WTC11 (cell line): ENCODE measurements around the gene RIN1. TPM values are rescaled to one million over a fixed set of nuclear protein-coding genes. Genes with fewer than 3 reads are reported as not detected.

Experiments
- total RNA-seq: library from RNA; stranded (reverse); gene quantifications from 3 replicates; pipeline ENCODE4 v1.2.3, GENCODE V29; 2021
- TF ChIP-seq, protein P1 (sequence below): sonication (generic); formaldehyde crosslinking; IDR thresholded peaks from 2 replicates; pipeline ENCODE4 v1.8.0; 2023; ENCODE audit warnings: missing genetic modification reagents

Gene RIN1
- total RNA-seq, 1 experiment from 2014 or later, result 5.0 TPM

DNA sequence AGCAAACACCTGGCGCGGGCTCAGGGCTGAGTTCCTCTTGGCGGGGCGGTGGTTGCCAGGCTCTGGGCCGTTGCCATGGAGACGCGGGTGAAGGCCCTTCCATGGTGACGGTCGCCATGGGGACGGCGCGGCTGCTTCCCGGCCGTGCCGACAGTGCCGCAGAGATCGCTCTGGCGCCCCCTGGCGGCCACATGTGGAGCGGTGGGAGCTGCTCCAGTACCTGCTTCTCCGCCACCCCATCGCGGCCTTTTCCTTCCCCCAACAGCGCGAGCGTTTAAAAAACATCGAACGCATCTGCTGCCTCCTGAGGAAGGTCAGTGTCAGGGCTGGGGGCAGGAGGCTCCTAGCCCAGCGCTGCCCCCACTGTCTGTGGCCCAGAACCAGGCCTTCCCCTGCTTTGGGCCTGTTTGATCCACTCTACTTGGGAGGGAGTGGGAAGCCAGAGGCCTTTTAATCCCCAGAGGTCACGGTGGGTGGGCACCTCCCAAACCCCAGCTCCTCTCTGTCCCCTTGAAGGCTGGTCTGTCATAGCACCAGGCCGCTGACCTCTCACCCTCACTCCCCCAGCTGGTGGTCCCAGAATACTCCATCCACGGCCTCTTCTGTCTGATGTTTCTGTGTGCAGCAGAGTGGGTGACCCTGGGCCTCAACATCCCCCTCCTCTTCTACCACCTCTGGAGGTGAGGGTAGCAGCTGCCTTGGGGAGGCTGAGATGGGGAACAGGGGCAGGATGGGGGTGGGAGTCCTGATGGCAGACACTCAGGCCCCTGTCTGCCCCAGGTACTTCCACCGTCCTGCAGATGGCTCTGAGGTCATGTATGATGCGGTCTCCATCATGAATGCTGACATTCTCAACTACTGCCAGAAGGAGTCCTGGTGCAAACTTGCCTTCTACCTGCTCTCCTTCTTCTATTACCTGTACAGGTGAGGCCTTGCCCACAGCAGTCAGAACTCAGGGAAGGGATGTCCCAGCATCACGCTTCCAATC lies 53.5 kb downstream of the RIN1 start (continued):
- TF ChIP-seq, protein P1, sequence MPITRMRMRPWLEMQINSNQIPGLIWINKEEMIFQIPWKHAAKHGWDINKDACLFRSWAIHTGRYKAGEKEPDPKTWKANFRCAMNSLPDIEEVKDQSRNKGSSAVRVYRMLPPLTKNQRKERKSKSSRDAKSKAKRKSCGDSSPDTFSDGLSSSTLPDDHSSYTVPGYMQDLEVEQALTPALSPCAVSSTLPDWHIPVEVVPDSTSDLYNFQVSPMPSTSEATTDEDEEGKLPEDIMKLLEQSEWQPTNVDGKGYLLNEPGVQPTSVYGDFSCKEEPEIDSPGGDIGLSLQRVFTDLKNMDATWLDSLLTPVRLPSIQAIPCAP (CRISPR knock-in tag), result no peak

Other genes with a start within 250 kb of the RIN1 start
- 52.3 to 54.9 TPM (median 54.1 TPM) in 3 replicates for gene KLC2, start 78.7 kb downstream of the RIN1 start, total RNA-seq
- 125 to 134 TPM (median 130 TPM) in 3 replicates for gene RAB1B, start 67.8 kb downstream of the RIN1 start, total RNA-seq
- gene CNIH2, start 58.3 kb downstream of the RIN1 start, total RNA-seq, result 12.2 to 12.9 TPM (median 12.2 TPM) in 3 replicates
- gene YIF1A, start 47.3 kb downstream of the RIN1 start, total RNA-seq, result 86.0 to 86.9 TPM (median 86.4 TPM) in 3 replicates
- gene TMEM151A, start 44.5 kb downstream of the RIN1 start, total RNA-seq, result 2.2 to 2.3 TPM (median 2.3 TPM) in 3 replicates
- 2.6 to 2.8 TPM (median 2.7 TPM) in 3 replicates for gene CD248, start 19.4 kb downstream of the RIN1 start, total RNA-seq
- 37.0 to 44.5 TPM (median 40.8 TPM) in 3 replicates for gene BRMS1, start 8.7 kb upstream of the RIN1 start, total RNA-seq
- 34.1 to 37.0 TPM (median 36.3 TPM) in 3 replicates for gene B4GAT1, start 11.2 kb upstream of the RIN1 start, total RNA-seq
- 30.2 to 36.6 TPM (median 35.3 TPM) in 3 replicates for gene SLC29A2, start 35.3 kb upstream of the RIN1 start, total RNA-seq
- gene NPAS4, start 84.6 kb upstream of the RIN1 start, total RNA-seq, result 0.27 to 0.79 TPM (median 0.44 TPM) in 3 replicates
- 131 to 137 TPM (median 135 TPM) in 3 replicates for gene MRPL11, start 102.4 kb upstream of the RIN1 start, total RNA-seq
- 6.7 to 7.8 TPM (median 6.8 TPM) in 3 replicates for gene PELI3, start 130.5 kb upstream of the RIN1 start, total RNA-seq
- gene DPP3, start 144.0 kb upstream of the RIN1 start, total RNA-seq, result 77.0 to 86.7 TPM (median 83.4 TPM) in 3 replicates
- gene BBS1, start 174.2 kb upstream of the RIN1 start, total RNA-seq, result 22.9 to 26.8 TPM (median 24.1 TPM) in 3 replicates
- gene ZDHHC24, start 209.6 kb upstream of the RIN1 start, total RNA-seq, result 11.1 to 14.8 TPM (median 13.7 TPM) in 3 replicates
- 18.5 to 20.4 TPM (median 19.2 TPM) in 3 replicates for gene ACTN3, start 210.5 kb upstream of the RIN1 start, total RNA-seq
- 4.4 to 4.9 TPM (median 4.7 TPM) in 3 replicates for gene CTSF, start 232.2 kb upstream of the RIN1 start, total RNA-seq